ENCODE measurements around the gene ZBTB4. TPM values are rescaled to one million over a fixed set of nuclear protein-coding genes. Genes with fewer than 3 reads are reported as not detected.
A peak's percentile ranks its signal among the peaks of the same experiment; 100 is the strongest.

ZBTB4 gene
- total RNA-seq, 1 donor from 2014 or later = 20.2 TPM

DNA sequence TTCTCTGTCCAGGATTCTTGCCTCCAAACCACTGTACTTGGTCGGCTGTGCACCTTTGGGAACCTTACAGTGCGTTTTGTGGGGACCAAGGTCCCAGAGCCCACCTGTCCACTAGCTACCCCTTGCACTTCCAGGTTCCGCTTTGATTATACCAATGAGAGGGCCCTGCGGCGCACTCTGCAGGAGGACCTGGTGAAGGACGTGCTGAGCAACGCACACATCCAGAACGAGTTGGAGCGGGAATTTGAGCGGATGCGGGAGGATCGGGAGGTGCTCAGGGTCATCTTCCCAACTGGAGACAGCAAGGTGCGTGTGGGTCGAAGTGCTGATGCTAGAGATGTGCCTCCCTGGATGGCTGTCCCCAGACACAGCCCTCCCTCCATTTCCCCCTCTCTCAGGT, 23.6 kb upstream of the ZBTB4 start:
- H3K4me1 Mint-ChIP-seq (ENCODE audit: low read depth) = no peaks in the 10 kb centered on the region
- no peak overlapping the region for H3K4me3 Mint-ChIP-seq (ENCODE audit: low read depth)
- intact Hi-C loops (cut with micrococcal nuclease) = no loop called here
- no peaks in the 10 kb centered on the region for H3K9me3 Mint-ChIP-seq
- no peak for DNase-seq (ENCODE audit: low spot score)
- H3K36me3 Mint-ChIP-seq (ENCODE audit: low read depth) = peaks cover 84% of the 10 kb centered on the region
- no peak overlapping the region for H3K27ac Mint-ChIP-seq
- H3K27me3 Mint-ChIP-seq (ENCODE audit: low read depth) = no peaks in the 10 kb centered on the region

DNA sequence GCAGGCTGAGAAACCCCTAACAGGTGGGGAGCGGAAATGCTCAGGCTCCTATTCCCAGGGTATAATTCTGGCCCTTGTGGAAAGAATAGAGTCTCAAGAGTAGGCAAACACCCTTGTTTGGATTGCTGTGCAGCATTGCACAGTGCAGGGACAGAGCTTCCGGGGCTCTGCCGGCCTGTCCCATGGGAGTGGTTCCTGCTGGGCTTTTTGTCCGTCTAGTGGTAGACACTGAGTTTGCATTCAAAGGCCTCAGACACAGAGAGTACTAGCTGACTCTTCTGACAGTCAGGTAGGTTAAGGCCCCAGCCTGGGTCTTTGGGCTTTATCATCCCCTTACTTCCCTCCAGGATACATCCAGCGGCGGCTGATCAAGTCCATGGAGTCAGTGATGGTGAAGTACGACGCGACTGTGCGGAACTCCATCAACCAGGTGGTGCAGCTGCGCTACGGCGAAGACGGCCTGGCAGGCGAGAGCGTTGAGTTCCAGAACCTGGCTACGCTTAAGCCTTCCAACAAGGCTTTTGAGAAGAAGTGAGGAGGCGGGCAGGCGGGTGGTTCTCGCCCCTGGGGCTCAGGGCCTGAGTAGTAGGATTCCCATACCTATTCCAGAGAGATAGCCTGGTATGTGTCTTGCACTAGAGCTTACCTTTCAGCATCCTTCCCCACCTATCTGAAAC, 22.9 kb upstream of the ZBTB4 start:
- intact Hi-C loops (cut with micrococcal nuclease) = no loop called here
- no peaks in the 10 kb centered on the region for H3K27me3 Mint-ChIP-seq (ENCODE audit: low read depth)
- H3K4me1 Mint-ChIP-seq (ENCODE audit: low read depth) = no peaks in the 10 kb centered on the region
- H3K27ac Mint-ChIP-seq = no peak overlapping the region
- H3K4me3 Mint-ChIP-seq (ENCODE audit: low read depth) = no peak overlapping the region
- H3K9me3 Mint-ChIP-seq = no peaks in the 10 kb centered on the region
- no peak for DNase-seq (ENCODE audit: low spot score)
- H3K36me3 Mint-ChIP-seq (ENCODE audit: low read depth) = peaks cover 86% of the 10 kb centered on the region

DNA sequence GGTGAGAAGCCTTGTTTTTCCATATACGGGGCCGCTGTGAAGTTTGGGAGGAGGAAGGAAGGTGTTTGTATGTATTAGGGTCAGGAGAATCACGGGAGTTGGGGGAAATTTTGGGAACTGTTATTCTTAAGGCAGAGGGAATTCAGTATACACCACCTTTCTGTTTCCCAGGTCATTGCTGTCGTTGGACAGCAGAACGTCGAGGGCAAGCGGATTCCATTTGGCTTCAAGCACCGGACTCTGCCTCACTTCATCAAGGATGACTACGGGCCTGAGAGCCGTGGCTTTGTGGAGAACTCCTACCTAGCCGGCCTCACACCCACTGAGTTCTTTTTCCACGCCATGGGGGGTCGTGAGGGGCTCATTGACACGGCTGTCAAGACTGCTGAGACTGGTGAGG, 22.3 kb upstream of the ZBTB4 start:
- no peak for DNase-seq (ENCODE audit: low spot score)
- peaks cover 86% of the 10 kb centered on the region for H3K36me3 Mint-ChIP-seq (ENCODE audit: low read depth)
- intact Hi-C loops (cut with micrococcal nuclease) = no loop called here
- H3K9me3 Mint-ChIP-seq = no peaks in the 10 kb centered on the region
- H3K27ac Mint-ChIP-seq = no peak overlapping the region
- no peak overlapping the region for H3K4me3 Mint-ChIP-seq (ENCODE audit: low read depth)
- H3K27me3 Mint-ChIP-seq (ENCODE audit: low read depth) = no peaks in the 10 kb centered on the region
- H3K4me1 Mint-ChIP-seq (ENCODE audit: low read depth) = no peaks in the 10 kb centered on the region

DNA sequence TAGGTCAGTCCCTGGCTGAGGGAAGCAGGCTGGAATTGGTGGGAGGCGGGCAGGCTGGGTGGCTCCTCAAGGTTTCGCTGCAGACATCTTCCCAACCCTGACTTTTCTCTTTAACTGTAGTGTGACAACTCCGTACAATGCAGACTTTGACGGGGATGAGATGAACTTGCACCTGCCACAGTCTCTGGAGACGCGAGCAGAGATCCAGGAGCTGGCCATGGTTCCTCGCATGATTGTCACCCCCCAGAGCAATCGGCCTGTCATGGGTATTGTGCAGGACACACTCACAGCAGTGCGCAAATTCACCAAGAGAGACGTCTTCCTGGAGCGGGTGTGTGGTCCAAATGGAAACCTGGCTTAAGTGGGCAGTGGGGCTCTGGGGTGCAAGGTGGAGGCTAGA, 19.7 kb upstream of the ZBTB4 start:
- DNase-seq (ENCODE audit: low spot score) = no peak
- Mint-ChIP-seq H3K9me3 (no peaks in the 10 kb centered on the region), H3K27ac (no peak overlapping the region), H3K27me3 (ENCODE audit: low read depth) (no peaks in the 10 kb centered on the region), H3K4me3 (ENCODE audit: low read depth) (no peak overlapping the region), H3K36me3 (ENCODE audit: low read depth) (peaks cover 89% of the 10 kb centered on the region), H3K4me1 (ENCODE audit: low read depth) (no peaks in the 10 kb centered on the region)
- intact Hi-C loops (cut with micrococcal nuclease) = no loop called here

DNA sequence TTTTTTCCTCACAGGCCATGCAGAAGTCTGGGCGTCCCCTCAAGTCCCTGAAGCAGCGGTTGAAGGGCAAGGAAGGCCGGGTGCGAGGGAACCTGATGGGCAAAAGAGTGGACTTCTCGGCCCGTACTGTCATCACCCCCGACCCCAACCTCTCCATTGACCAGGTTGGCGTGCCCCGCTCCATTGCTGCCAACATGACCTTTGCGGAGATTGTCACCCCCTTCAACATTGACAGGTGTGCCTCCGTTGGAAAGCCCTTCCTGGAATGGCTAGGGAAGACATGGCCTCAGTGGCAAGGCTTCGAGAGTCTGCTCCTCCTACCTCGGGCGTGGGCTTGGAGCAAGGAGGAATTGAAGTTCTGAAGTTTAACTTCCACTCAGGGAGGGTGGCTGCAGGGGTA, 18.2 kb upstream of the ZBTB4 start:
- Mint-ChIP-seq H3K27me3 (ENCODE audit: low read depth) (no peaks in the 10 kb centered on the region), H3K4me1 (ENCODE audit: low read depth) (peaks cover 6% of the 10 kb centered on the region), H3K27ac (no peak overlapping the region), H3K9me3 (no peaks in the 10 kb centered on the region), H3K4me3 (ENCODE audit: low read depth) (no peak overlapping the region), H3K36me3 (ENCODE audit: low read depth) (peaks cover 89% of the 10 kb centered on the region)
- intact Hi-C loops (cut with micrococcal nuclease) = no loop called here
- no peak for DNase-seq (ENCODE audit: low spot score)

DNA sequence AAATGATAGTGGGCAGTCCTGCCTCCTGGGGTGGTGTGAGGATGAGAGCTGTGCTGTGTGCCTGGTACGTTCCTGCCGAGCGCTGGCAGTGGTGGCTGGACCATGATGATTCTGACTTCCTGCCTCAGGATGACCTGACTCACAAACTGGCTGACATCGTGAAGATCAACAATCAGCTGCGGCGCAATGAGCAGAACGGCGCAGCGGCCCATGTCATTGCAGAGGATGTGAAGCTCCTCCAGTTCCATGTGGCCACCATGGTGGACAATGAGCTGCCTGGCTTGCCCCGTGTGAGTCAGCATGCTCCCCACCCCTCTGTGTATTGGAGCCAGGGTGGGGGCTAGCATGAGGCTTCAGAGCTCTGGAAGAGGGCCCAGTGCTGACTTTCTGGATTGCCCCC, 17.8 kb upstream of the ZBTB4 start:
- no peak for DNase-seq (ENCODE audit: low spot score)
- H3K27ac Mint-ChIP-seq = no peak overlapping the region

DNA sequence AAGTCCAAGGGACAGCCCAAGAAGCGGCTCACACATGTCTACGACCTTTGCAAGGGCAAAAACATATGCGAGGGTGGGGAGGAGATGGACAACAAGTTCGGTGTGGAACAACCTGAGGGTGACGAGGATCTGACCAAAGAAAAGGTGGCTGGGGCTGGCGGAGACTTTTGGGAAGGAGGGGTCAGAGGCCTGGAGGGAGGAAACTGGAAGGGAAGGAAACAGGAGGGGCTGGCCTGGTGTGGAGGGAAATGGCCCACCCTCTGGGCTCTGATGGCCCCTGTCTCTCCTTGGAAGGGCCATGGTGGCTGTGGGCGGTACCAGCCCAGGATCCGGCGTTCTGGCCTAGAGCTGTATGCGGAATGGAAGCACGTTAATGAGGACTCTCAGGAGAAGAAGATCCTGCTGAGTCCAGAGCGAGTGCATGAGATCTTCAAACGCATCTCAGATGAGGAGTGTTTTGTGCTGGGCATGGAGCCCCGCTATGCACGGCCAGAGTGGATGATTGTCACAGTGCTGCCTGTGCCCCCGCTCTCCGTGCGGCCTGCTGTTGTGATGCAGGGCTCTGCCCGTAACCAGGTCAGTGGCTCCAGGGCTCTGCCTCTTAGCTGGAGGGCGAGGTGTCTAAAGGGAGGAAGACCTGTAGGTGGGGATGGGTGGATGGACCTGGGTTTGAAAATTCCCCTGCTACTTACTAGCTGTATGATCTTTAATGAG, 17.2 kb upstream of the ZBTB4 start:
- Mint-ChIP-seq H3K36me3 (ENCODE audit: low read depth) (peaks cover 84% of the 10 kb centered on the region), H3K9me3 (no peaks in the 10 kb centered on the region), H3K27me3 (ENCODE audit: low read depth) (no peaks in the 10 kb centered on the region), H3K27ac (no peak overlapping the region), H3K4me1 (ENCODE audit: low read depth) (peaks cover 10% of the 10 kb centered on the region), H3K4me3 (ENCODE audit: low read depth) (no peak overlapping the region)
- DNase-seq (ENCODE audit: low spot score) = no peak
- intact Hi-C loops (cut with micrococcal nuclease) = no loop called here

More for the DNA sequence above, 17.8 kb upstream of the ZBTB4 start:
- Mint-ChIP-seq H3K9me3 (no peaks in the 10 kb centered on the region), H3K4me1 (ENCODE audit: low read depth) (peaks cover 8% of the 10 kb centered on the region), H3K36me3 (ENCODE audit: low read depth) (peaks cover 87% of the 10 kb centered on the region), H3K27me3 (ENCODE audit: low read depth) (no peaks in the 10 kb centered on the region), H3K4me3 (ENCODE audit: low read depth) (no peak overlapping the region)
- intact Hi-C loops (cut with micrococcal nuclease) = no loop called here

DNA sequence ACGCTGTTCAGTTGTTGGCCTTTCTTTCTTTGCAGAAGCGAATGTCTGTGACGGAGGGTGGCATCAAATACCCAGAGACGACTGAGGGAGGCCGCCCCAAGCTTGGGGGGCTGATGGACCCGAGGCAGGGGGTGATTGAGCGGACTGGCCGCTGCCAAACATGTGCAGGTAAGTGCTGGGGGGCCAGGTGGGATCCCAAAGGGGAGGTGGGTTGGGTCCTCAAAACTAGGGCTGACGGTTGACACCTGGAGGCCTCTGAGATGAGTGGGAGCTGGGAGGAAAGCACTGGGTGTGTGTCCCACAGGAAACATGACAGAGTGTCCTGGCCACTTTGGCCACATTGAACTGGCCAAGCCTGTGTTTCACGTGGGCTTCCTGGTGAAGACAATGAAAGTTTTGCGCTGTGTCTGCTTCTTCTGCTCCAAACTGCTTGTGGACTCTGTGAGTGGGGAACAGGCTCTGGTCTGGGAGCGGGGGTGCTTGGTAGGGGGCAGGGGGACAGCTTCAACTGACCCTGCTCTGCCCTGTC, 16.5 kb upstream of the ZBTB4 start:
- Mint-ChIP-seq H3K27me3 (ENCODE audit: low read depth) (no peaks in the 10 kb centered on the region), H3K4me3 (ENCODE audit: low read depth) (no peak overlapping the region), H3K9me3 (no peaks in the 10 kb centered on the region), H3K4me1 (ENCODE audit: low read depth) (peaks cover 13% of the 10 kb centered on the region), H3K36me3 (ENCODE audit: low read depth) (peaks cover 81% of the 10 kb centered on the region), H3K27ac (no peak overlapping the region)
- DNase-seq (ENCODE audit: low spot score) = no peak
- intact Hi-C loops (cut with micrococcal nuclease) = no loop called here

DNA sequence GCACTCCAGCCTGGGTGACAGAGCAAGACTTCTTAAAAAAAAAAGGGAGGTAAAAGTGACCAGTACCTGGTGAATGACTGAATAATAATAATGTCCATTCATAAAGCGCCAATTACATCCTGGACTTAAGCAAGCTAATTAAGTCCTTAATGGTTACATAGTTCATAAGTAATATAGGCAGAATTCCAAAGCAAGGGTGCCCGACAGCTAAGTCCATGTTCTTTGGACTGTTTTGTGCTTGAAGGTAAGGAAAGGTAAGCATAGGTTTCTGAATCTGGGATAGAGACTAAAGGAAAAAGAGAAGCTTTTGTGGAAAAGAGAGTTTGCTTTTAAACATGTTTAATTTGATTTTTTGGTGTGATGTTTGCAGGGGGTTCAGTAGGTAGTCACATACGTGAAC, 14.5 kb upstream of the ZBTB4 start:
- no peak for DNase-seq (ENCODE audit: low spot score)
- Mint-ChIP-seq H3K4me3 (ENCODE audit: low read depth) (no peak overlapping the region), H3K27me3 (ENCODE audit: low read depth) (no peaks in the 10 kb centered on the region), H3K4me1 (ENCODE audit: low read depth) (peaks cover 25% of the 10 kb centered on the region), H3K36me3 (ENCODE audit: low read depth) (peaks cover 85% of the 10 kb centered on the region), H3K9me3 (no peaks in the 10 kb centered on the region), H3K27ac (no peak overlapping the region)
- intact Hi-C loops (cut with micrococcal nuclease) = no loop called here

DNA sequence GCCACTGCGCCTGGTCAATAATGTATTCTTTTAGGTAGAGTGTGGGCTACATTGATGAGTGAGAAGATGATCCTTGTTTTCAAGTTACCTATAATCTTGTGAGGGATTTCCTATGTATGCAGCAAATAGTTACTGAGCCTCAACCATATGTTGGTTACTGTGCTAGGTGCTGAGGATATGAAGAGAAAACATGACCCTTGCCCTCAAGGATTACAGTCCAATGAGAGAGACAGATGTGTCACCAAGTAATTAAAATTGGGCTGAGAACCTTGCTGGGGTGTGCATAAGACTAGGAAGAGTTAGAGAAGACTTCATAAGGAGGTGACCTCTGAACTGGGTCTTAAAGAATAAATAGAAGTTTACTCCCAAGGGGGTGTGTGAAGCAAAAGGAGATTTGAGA, 12.2 kb upstream of the ZBTB4 start:
- Mint-ChIP-seq H3K4me1 (ENCODE audit: low read depth) (peaks cover 37% of the 10 kb centered on the region), H3K9me3 (no peaks in the 10 kb centered on the region), H3K36me3 (ENCODE audit: low read depth) (peaks cover 78% of the 10 kb centered on the region), H3K27ac (no peak overlapping the region), H3K27me3 (ENCODE audit: low read depth) (no peaks in the 10 kb centered on the region), H3K4me3 (ENCODE audit: low read depth) (no peak overlapping the region)
- DNase-seq (ENCODE audit: low spot score) = no peak
- intact Hi-C loops (cut with micrococcal nuclease) = no loop called here

DNA sequence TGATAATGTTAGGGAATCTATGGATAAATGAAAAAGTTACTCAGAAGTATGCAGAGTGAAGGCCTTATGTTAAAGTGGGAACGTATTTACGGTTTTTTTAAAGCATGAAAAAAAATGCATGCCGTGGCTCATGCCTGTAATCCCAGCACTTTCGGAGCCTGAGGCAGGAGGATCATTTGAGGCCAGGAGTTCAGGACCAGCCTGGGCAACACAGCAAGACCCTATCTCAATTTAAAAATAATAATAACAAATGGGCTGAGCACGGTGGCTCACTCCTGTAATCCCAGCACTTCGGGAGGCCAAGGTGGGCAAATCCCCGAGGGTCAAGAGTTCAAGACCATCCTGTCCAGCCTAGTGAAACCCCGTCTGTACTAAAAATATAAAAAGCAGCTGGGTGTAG, 10.7 kb upstream of the ZBTB4 start:
- Mint-ChIP-seq H3K9me3 (no peaks in the 10 kb centered on the region), H3K27me3 (ENCODE audit: low read depth) (no peaks in the 10 kb centered on the region), H3K4me1 (ENCODE audit: low read depth) (peaks cover 48% of the 10 kb centered on the region), H3K36me3 (ENCODE audit: low read depth) (peaks cover 75% of the 10 kb centered on the region), H3K27ac (no peak overlapping the region), H3K4me3 (ENCODE audit: low read depth) (no peak overlapping the region)
- intact Hi-C loops (cut with micrococcal nuclease) = no loop called here
- DNase-seq (ENCODE audit: low spot score) = no peak

DNA sequence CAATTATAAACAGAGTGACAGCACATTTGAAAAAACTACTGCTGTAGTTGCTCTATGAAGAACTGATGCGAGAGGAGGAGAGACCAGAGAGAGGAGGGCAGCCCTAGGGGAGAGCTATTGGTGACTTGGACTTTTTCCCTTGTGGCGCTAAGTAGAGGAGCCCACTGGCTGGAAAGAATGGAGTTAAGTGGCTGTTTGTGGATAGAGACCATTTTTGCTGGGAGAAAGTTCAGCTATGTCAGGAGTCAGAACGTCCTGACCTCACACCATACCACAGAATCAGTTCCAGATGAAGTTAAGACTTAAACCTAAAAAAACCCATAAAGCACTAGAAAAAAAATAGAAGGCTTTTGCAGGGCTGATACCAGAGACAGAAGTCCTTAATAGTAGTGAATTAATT, 6.8 kb upstream of the ZBTB4 start:
- Mint-ChIP-seq H3K36me3 (ENCODE audit: low read depth) (peaks cover 50% of the 10 kb centered on the region), H3K9me3 (no peaks in the 10 kb centered on the region), H3K27me3 (ENCODE audit: low read depth) (no peaks in the 10 kb centered on the region), H3K4me3 (ENCODE audit: low read depth) (peak overlapping the region; percentile 80), H3K4me1 (ENCODE audit: low read depth) (peaks cover 51% of the 10 kb centered on the region), H3K27ac (peak overlapping the region; percentile 1)
- DNase-seq (ENCODE audit: low spot score) = no peak
- intact Hi-C loops (cut with micrococcal nuclease) = loop anchor here (10.0 kb wide), 2 partner anchors 199 to 349 kb away; partner anchors contain the start of genes KDM6B, TP53 and WRAP53

DNA sequence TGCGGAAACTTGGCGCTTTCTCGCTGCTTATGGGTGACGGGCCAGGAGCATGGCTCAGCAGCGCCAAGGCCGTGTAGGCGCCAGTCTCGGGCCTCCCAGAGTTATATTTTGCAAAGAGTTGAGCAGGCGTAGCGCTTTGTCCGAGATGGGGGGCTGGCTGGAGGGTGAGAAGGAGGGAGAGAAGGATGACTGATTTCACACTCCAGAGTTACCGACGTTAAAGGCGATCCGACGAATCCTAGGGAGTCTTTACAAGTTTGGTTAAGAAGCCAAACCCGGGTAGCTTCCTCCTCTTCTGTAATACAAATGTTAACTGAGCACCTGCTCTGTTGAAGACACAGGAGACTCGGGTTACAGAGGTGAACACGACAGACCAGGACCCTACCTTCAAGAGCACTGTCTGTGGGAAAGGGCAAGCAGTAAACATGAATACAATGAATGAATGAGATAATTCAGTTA, 5.5 kb upstream of the ZBTB4 start:
- intact Hi-C loops (cut with micrococcal nuclease) = loop anchor here (1.0 to 10.0 kb wide), 8 partner anchors 30 to 350 kb away; partner anchors contain the start of genes GPS2, KDM6B, SENP3 and TMEM102
- H3K9me3 Mint-ChIP-seq = no peaks in the 10 kb centered on the region
- peak overlapping the region; percentile 98 for H3K4me3 Mint-ChIP-seq (ENCODE audit: low read depth)
- peaks cover 44% of the 10 kb centered on the region for H3K36me3 Mint-ChIP-seq (ENCODE audit: low read depth)
- DNase-seq (ENCODE audit: low spot score) = no peak
- no peaks in the 10 kb centered on the region for H3K27me3 Mint-ChIP-seq (ENCODE audit: low read depth)
- peak overlapping the region; percentile 99 for H3K27ac Mint-ChIP-seq
- peaks cover 50% of the 10 kb centered on the region for H3K4me1 Mint-ChIP-seq (ENCODE audit: low read depth)

Measured in activated T-helper 2 cell treated with anti-CD3 and anti-CD28 coated beads, Interferon-gamma antibody, Interleukin-2, Interleukin-4, amounts not matched to agents 10 μg/mL and 5 μg/mL and 100 μg/mL, durations not matched to agents 14 hours and 24 hours and 36 hours (primary cell).